COLO668 (cell line): ENCODE results near the gene HBA1.
"Not testable (repeated sequence)": the region's sequence is repeated elsewhere in the genome, so short reads cannot be mapped to it uniquely, and the experiment has no call there.

Experiments used
- DNase-seq: peaks from one replicate; lab custom pipeline; 2025; ENCODE audit not compliant: unreplicated experiment; lab: John Stamatoyannopoulos, UW

The HBA1 gene

GRCh38 chr16:176477-177382, at the start of gene HBA1:
HBA1 (plus strand) TSS chr16:176680; CDS start chr16:176717, 37 bp downstream.
- DNase-seq: not testable (repeated sequence)

GRCh38 chr16:129075-129474, 47.4 kb upstream of the HBA1 start:
- DNase-seq: no peak

GRCh38 chr16:130533-131173, 45.8 kb upstream of the HBA1 start:
- no peak for DNase-seq

- DNase-seq: no peak
These were observed 44.4 kb upstream of the HBA1 start for GRCh38 chr16:132120-132519.

- no peak for DNase-seq
These were observed 42.8 kb upstream of the HBA1 start for GRCh38 chr16:133716-134115.

GRCh38 chr16:138049-138417, 38.4 kb upstream of the HBA1 start:
- DNase-seq: peak; percentile 15

- no peak for DNase-seq
These were observed 36.2 kb upstream of the HBA1 start for GRCh38 chr16:140175-140857.

GRCh38 chr16:142405-142967, 34.0 kb upstream of the HBA1 start:
- no peak for DNase-seq

GRCh38 chr16:143047-143446, 33.4 kb upstream of the HBA1 start:
- no peak for DNase-seq

- DNase-seq: no peak
These were observed 33.0 kb upstream of the HBA1 start for GRCh38 chr16:143456-143855.

- no peak for DNase-seq
These were observed 31.7 kb upstream of the HBA1 start for GRCh38 chr16:144797-145252.

GRCh38 chr16:146646-147045, 29.8 kb upstream of the HBA1 start:
- no peak for DNase-seq

- DNase-seq: no peak
These were observed 27.3 kb upstream of the HBA1 start for GRCh38 chr16:149024-149660.

GRCh38 chr16:152141-153128, 24.0 kb upstream of the HBA1 start, which contains the start of gene HBZ:
HBZ (plus strand) TSS chr16:152644; CDS start chr16:152910, 266 bp downstream.
- DNase-seq: no peak

- not testable (repeated sequence) for DNase-seq
These were observed 23.4 kb upstream of the HBA1 start for GRCh38 chr16:153129-153521.

- not testable (repeated sequence) for DNase-seq
These were observed 22.8 kb upstream of the HBA1 start for GRCh38 chr16:153550-154216.

GRCh38 chr16:154217-155030, 22.1 kb upstream of the HBA1 start:
- DNase-seq: no peak

GRCh38 chr16:155031-155398, 21.5 kb upstream of the HBA1 start:
- no peak for DNase-seq
